ENCODE data around the gene NCEH1.

- TF ChIP-seq CEBPB (IDR thresholded peaks at IDR 0.05; ENCODE audit: low read depth) (no peak), CTCF (IDR thresholded peaks at IDR 0.05 in 2 of 3, conservative IDR thresholded peaks at IDR 0.05 in 1 of 3; ENCODE audit: borderline replicate concordance in 1 of 3, insufficient read depth in 1 of 3, low read depth in 2 of 3, low read length in 2 of 3) (no peak), POLR2AphosphoS5 (IDR thresholded peaks at IDR 0.05; ENCODE audit: low read depth, low read length) (no peak)
Measured at GRCh38 chr3:172608575-172608974, 102.3 kb downstream of the NCEH1 start.

Measured in HCT116 (cell line).